ENCODE results near the gene ZNF766.
"Not testable (repeated sequence)": the region's sequence is repeated elsewhere in the genome, so short reads cannot be mapped to it uniquely, and the experiment has no call there.

The ZNF766 gene

DNA sequence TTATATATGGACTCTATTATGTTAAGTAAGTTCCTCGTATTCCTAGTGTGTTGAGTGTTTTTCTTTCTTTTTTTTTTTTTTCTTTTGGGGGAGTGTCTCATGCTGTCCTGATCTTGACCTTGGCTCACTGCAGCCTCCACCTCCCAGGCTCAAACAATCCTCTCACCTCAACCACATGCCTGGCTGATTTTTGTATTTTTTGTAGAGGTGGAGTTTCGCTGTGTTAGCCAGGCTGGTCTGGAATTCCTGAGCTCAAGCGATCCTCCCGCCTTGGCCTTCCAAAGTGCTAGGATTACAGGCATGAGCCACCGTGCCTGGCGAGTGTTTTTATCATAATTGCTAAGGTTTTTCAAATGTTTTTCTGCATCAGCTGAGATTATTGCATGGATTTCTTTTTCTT lies 16.9 kb downstream of the ZNF766 start:
- Histone ChIP-seq H3K9ac (ENCODE audit: low read length) (no peak overlapping the region), H3K4me1 (ENCODE audit: control insufficient read depth, low read depth, low read length) (no peaks in the 10 kb centered on the region), H3K27me3 (ENCODE audit: control insufficient read depth, insufficient read depth, low read length) (no peaks in the 10 kb centered on the region), H3K4me3 (ENCODE audit: low read length) (no peak overlapping the region), H3K27ac (ENCODE audit: low read length) (no peak overlapping the region), H3K36me3 (ENCODE audit: control insufficient read depth, low read depth, low read length) (peaks cover 56% of the 10 kb centered on the region), H3K9me3 (ENCODE audit: control insufficient read depth, low read depth, low read length) (no peaks in the 10 kb centered on the region)

DNA sequence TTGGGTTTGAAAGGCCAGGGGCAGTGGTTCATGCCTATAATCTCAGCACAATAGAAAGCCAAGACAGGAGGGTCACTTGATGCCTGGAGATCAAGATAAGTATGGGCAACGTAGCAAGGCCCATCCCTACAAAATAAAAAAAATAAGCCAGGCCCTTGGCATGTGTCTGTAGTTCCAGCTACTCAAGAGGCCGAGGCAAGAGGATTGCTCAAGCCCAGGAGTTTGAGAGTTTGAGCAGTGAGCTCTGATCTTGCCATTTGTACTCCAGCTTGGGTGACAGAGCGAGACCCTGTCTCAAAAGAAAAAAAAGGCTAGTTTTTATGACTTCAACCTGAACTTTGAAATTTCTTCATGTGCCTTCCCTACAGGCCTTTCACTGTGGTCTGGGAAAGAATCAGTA lies 22.4 kb downstream of the ZNF766 start:
- Histone ChIP-seq H3K4me3 (ENCODE audit: low read length) (no peak overlapping the region), H3K9ac (ENCODE audit: low read length) (no peak overlapping the region), H3K9me3 (ENCODE audit: control insufficient read depth, low read depth, low read length) (no peaks in the 10 kb centered on the region), H3K4me1 (ENCODE audit: control insufficient read depth, low read depth, low read length) (no peaks in the 10 kb centered on the region), H3K27me3 (ENCODE audit: control insufficient read depth, insufficient read depth, low read length) (peaks cover 8% of the 10 kb centered on the region), H3K36me3 (ENCODE audit: control insufficient read depth, low read depth, low read length) (peaks cover 23% of the 10 kb centered on the region), H3K27ac (ENCODE audit: low read length) (no peak overlapping the region)

DNA sequence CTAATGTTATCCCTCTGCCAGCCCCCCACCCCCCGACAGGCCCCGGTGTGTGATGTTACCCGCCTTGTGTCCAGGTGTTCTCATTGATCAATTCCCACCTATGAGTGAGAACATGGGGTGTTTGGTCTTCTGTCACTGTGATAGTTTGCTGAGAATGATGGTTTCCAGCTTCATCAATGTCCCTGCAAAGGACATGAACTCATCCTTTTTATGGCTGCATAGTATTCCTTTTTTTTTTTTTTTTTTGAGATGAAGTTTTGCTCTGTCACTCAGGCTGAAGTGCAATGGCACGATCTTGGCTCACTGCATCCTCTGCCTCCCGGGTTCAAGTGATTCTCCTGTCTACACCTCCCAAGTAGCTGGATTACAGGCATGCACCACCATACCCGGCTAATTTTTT lies 23.6 kb downstream of the ZNF766 start:
- H3K27ac ChIP-seq (ENCODE audit: low read length); H3K4me1 ChIP-seq (ENCODE audit: control insufficient read depth, low read depth, low read length); H3K4me3 ChIP-seq (ENCODE audit: low read length); H3K9me3 ChIP-seq (ENCODE audit: control insufficient read depth, low read depth, low read length); H3K9ac ChIP-seq (ENCODE audit: low read length); H3K27me3 ChIP-seq (ENCODE audit: control insufficient read depth, insufficient read depth, low read length): not testable (repeated sequence)
- peaks cover 23% of the 10 kb centered on the region for H3K36me3 ChIP-seq (ENCODE audit: control insufficient read depth, low read depth, low read length)

DNA sequence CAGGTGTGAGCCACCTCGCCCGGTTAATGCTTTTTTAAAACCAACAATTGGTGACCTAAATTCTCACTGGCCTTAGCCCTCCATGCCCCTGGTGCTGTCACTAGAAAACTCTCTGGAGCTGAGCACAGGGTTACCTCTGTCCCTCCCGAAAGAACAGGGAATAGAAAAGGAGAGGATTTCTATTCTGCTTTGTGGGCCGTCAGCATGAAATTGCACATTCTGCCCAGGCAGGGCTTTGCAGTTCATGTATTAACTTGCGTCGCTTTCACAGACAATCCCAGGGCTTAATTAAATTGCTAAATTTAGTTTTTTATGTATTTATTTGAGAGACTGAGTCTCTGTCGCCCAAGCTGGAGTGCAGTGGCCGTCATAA lies 27.0 kb downstream of the ZNF766 start:
- Histone ChIP-seq H3K9ac (ENCODE audit: low read length) (no peak overlapping the region), H3K9me3 (ENCODE audit: control insufficient read depth, low read depth, low read length) (no peaks in the 10 kb centered on the region), H3K36me3 (ENCODE audit: control insufficient read depth, low read depth, low read length) (peaks cover 19% of the 10 kb centered on the region), H3K27ac (ENCODE audit: low read length) (no peak overlapping the region), H3K27me3 (ENCODE audit: control insufficient read depth, insufficient read depth, low read length) (peaks cover 8% of the 10 kb centered on the region), H3K4me1 (ENCODE audit: control insufficient read depth, low read depth, low read length) (peaks cover 4% of the 10 kb centered on the region), H3K4me3 (ENCODE audit: low read length) (peak overlapping the region; percentile 59)

DNA sequence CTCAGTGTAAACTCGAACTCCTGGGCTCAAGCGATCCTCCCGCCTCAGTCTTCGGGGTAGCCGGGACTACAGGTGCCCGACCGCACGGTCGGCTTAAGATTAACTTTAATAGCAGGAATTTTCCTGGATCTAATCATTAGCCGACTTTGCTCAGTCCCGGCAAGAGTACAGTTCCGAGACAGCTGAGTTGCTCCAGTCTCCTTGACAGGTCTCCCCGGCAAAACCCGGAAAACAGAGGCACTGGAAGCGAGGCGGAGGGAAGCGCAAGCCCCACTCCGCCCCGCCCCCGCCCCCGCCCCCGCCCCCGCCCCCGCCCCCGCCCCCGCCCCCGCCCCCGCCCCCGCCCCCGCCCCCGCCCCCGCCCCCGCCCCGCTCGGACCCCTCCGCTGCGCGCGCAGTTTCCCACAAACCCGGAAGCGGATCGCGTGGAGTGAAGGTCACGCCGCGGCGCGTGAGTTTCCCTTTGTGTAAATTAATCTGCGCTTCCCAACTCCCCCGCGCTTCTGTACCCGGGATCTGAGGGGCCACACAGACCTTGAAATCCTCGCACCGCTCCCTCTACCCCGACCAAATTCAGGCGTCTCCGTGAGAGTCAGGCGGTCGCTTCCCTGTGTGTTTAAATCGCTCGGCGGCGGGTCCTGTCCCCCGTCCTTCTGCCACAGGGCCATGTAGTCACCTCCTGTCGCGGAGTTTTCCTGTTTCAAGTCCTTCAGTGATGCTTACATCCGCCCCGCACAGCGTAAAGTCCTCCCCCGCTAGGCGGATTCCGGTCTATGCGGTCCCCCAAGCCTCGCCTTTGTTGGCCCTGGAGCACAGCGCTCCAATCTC lies 27.6 kb downstream of the ZNF766 start, which contains the start of gene ZNF480:
Gene ZNF480, plus strand, starts transcription at position 397 of the 828 bp plus-strand sequence. CDS start 3,244 bp downstream, outside the sequence.
- H3K9ac ChIP-seq (ENCODE audit: low read length): peak within 1 kb of the TSS; percentile 93
- no peak within 1 kb of the TSS for H3K27ac ChIP-seq (ENCODE audit: low read length)
- no peaks in the 10 kb centered on the region for H3K9me3 ChIP-seq (ENCODE audit: control insufficient read depth, low read depth, low read length)
- peaks cover 25% of the 10 kb centered on the region for H3K36me3 ChIP-seq (ENCODE audit: control insufficient read depth, low read depth, low read length)
- peaks cover 8% of the 10 kb centered on the region for H3K27me3 ChIP-seq (ENCODE audit: control insufficient read depth, insufficient read depth, low read length)
- peaks cover 4% of the 10 kb centered on the region for H3K4me1 ChIP-seq (ENCODE audit: control insufficient read depth, low read depth, low read length)
- peak within 1 kb of the TSS; percentile 92 for H3K4me3 ChIP-seq (ENCODE audit: low read length)

DNA sequence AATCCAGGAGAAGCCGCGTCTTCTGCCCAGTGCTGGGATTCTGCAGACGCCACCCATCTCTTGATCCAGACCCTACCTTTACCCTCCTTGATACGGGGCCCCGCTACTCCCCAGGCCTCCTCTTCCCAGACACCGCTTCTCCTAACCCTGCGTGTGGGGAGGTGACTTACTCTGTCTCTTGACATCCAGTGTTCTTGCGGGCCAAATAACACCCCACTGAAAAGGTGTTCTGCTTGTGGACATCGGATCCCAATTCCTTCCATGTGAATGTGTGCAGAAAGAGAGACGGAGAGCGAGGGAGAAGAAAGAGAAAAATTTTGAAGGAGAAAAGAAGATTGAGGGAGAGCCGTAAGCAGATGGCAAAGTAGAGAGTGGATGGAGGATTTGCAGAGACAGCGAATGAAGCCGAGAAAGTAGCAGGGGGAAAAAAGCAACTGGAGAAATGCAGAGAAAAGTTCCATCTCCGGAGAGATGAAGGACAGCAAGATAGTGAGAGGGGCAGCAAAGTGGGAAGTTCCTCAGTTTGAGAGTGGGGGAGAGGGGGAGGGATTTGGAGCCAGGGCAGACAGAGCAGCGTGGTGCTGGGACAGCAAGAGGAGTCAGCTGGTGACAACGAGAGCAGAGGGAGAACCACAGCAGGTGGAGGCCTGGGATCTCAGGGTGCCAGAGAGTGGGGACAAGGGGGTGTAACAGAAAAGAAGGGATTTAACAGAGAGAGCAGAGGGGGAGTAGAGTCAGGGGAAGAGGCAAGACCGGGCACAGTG lies 28.4 kb downstream of the ZNF766 start:
- no peaks in the 10 kb centered on the region for H3K9me3 ChIP-seq (ENCODE audit: control insufficient read depth, low read depth, low read length)
- H3K27ac ChIP-seq (ENCODE audit: low read length): no peak overlapping the region
- H3K4me3 ChIP-seq (ENCODE audit: low read length): peak overlapping the region; percentile 92
- peak overlapping the region; percentile 93 for H3K9ac ChIP-seq (ENCODE audit: low read length)
- peaks cover 4% of the 10 kb centered on the region for H3K4me1 ChIP-seq (ENCODE audit: control insufficient read depth, low read depth, low read length)
- peaks cover 29% of the 10 kb centered on the region for H3K36me3 ChIP-seq (ENCODE audit: control insufficient read depth, low read depth, low read length)
- peaks cover 8% of the 10 kb centered on the region for H3K27me3 ChIP-seq (ENCODE audit: control insufficient read depth, insufficient read depth, low read length)

DNA sequence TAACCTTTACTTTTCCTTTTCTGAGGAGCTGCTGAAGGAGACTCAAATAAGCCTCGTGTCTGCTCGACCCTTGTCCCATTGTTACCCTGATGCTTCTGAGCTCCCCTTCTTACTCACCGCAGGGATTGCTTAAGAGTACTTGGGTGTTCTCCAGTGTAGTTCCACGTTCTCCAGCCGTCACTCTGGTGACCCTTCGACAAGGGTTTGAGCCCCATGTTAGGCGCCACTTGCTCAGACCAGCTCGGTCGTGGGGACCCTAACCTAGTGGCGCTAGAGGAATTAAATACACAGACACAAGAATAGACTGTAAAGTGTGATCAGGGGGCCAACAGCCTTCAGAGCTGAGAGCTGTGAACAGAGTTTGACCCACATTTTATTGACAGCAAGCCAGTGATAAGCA lies 37.9 kb downstream of the ZNF766 start:
- no peak overlapping the region for H3K9ac ChIP-seq (ENCODE audit: low read length)
- no peak overlapping the region for H3K27ac ChIP-seq (ENCODE audit: low read length)
- H3K4me1 ChIP-seq (ENCODE audit: control insufficient read depth, low read depth, low read length): no peaks in the 10 kb centered on the region
- peaks cover 38% of the 10 kb centered on the region for H3K36me3 ChIP-seq (ENCODE audit: control insufficient read depth, low read depth, low read length)
- H3K27me3 ChIP-seq (ENCODE audit: control insufficient read depth, insufficient read depth, low read length): no peaks in the 10 kb centered on the region
- peaks cover 63% of the 10 kb centered on the region for H3K9me3 ChIP-seq (ENCODE audit: control insufficient read depth, low read depth, low read length)
- no peak overlapping the region for H3K4me3 ChIP-seq (ENCODE audit: low read length)

DNA sequence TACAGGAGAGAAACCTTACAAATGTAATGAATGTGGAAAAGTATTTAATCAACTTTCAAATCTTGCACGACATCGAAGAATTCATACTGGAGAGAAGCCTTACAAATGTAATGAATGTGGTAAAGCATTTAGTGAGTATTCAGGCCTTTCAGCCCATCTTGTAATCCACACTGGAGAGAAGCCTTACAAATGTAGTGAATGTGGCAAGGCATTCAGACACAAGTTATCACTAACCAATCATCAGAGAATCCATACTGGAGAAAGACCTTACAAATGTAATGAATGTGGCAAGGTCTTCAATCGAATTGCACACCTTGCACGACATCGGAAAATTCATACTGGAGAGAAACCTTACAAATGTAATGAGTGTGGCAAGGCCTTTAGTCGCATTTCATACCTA lies 53.0 kb downstream of the ZNF766 start:
- Histone ChIP-seq H3K9me3 (ENCODE audit: control insufficient read depth, low read depth, low read length) (peaks cover 90% of the 10 kb centered on the region), H3K4me3 (ENCODE audit: low read length) (peak overlapping the region; percentile 18), H3K36me3 (ENCODE audit: control insufficient read depth, low read depth, low read length) (peaks cover 42% of the 10 kb centered on the region), H3K27ac (ENCODE audit: low read length) (no peak overlapping the region), H3K9ac (ENCODE audit: low read length) (no peak overlapping the region), H3K4me1 (ENCODE audit: control insufficient read depth, low read depth, low read length) (no peaks in the 10 kb centered on the region), H3K27me3 (ENCODE audit: control insufficient read depth, insufficient read depth, low read length) (no peaks in the 10 kb centered on the region)

DNA sequence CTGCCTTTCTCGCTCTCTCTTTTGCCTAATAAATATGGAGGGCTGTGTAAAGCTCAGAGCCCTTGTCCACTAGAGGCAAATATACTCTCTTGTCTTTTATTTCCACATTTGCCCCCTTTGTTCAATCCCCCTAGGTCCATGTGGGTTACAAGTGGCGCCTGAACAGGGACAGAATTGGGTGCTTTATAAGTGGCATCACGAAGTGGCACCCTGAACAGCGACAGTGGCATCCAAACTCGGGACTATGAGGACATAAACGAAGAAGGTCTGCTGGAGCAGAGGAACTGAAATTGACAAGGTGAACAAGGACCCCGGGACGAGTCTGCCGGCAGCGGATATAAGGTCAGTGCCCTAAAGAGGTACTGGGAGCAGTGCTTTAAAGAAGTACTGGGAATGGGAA lies 62.4 kb downstream of the ZNF766 start:
- no peak overlapping the region for H3K4me3 ChIP-seq (ENCODE audit: low read length)
- no peak overlapping the region for H3K27ac ChIP-seq (ENCODE audit: low read length)
- H3K9me3 ChIP-seq (ENCODE audit: control insufficient read depth, low read depth, low read length): peaks cover 40% of the 10 kb centered on the region
- H3K27me3 ChIP-seq (ENCODE audit: control insufficient read depth, insufficient read depth, low read length): no peaks in the 10 kb centered on the region
- H3K4me1 ChIP-seq (ENCODE audit: control insufficient read depth, low read depth, low read length): no peaks in the 10 kb centered on the region
- no peak overlapping the region for H3K9ac ChIP-seq (ENCODE audit: low read length)
- no peaks in the 10 kb centered on the region for H3K36me3 ChIP-seq (ENCODE audit: control insufficient read depth, low read depth, low read length)

DNA sequence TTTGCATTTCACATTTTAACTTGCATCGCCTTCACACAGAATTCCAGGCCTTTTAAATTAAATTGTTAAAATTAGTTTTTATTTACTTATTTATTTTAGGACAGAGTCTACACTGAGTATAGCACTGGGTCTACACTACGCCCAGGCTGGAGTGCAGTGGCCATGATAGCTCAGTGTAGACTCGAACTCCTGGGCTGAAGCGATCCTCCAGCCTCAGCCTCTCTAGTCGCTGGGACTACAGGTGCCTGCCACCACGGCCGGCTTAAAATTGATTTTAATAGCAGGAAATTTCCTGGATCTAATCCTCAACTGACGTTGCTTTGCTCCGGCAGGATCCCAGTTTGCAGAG lies 66.4 kb downstream of the ZNF766 start:
- Histone ChIP-seq H3K36me3 (ENCODE audit: control insufficient read depth, low read depth, low read length) (no peaks in the 10 kb centered on the region), H3K4me1 (ENCODE audit: control insufficient read depth, low read depth, low read length) (no peaks in the 10 kb centered on the region), H3K9ac (ENCODE audit: low read length) (peak overlapping the region; percentile 97), H3K27ac (ENCODE audit: low read length) (no peak overlapping the region), H3K9me3 (ENCODE audit: control insufficient read depth, low read depth, low read length) (peaks cover 26% of the 10 kb centered on the region), H3K27me3 (ENCODE audit: control insufficient read depth, insufficient read depth, low read length) (no peaks in the 10 kb centered on the region), H3K4me3 (ENCODE audit: low read length) (peak overlapping the region; percentile 95)

DNA sequence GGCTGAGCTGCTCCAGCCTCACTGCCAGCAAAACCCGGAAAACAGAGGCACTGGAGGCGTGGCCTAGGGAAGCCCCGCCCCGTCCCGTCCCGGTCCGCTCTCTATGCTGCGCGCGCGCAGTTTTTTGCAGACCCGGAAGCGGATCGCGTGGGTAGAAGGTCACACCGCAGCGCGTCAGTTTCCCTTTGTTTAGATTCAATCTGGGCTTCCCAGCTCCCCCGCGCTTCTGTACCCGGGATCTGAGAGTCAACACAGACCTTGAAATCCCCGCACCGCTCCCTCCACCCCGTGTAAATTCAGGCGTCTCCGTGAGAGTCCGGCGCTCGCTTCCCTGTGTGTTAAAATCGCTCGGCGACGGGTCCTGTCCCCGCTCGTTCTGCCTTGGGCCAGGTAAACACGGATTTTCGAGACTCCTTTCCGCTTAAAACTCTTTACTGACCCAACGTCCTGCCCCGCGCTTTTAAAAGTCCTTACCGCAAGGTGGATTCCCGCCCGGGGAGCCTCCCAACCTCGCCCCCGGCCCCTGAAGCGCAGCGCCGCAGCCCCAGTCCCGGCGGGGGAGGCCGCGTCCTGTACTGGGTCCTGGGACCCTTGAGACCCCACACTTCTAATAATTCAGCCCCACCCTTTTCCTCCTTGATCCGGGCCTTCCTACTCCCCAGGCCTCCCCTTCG lies 66.9 kb downstream of the ZNF766 start, which contains the start of gene ZNF610:
Gene ZNF610, plus strand, starts transcription at position 127 of the 674 bp plus-strand sequence. CDS start 12,930 bp downstream, outside the sequence.
- no peaks in the 10 kb centered on the region for H3K36me3 ChIP-seq (ENCODE audit: control insufficient read depth, low read depth, low read length)
- peaks cover 21% of the 10 kb centered on the region for H3K9me3 ChIP-seq (ENCODE audit: control insufficient read depth, low read depth, low read length)
- H3K27me3 ChIP-seq (ENCODE audit: control insufficient read depth, insufficient read depth, low read length): no peaks in the 10 kb centered on the region
- H3K4me1 ChIP-seq (ENCODE audit: control insufficient read depth, low read depth, low read length): no peaks in the 10 kb centered on the region
- peak within 1 kb of the TSS; percentile 97 for H3K9ac ChIP-seq (ENCODE audit: low read length)
- H3K4me3 ChIP-seq (ENCODE audit: low read length): peak within 1 kb of the TSS; percentile 95
- peak within 1 kb of the TSS; percentile 75 for H3K27ac ChIP-seq (ENCODE audit: low read length)
